Endodermal cell (in vitro differentiated cells): ENCODE results near the gene BATF. TPM values are rescaled to one million over a fixed set of nuclear protein-coding genes. Genes with fewer than 3 reads are reported as not detected.
A peak's percentile ranks its signal among the peaks of the same experiment; 100 is the strongest.
"Not testable (repeated sequence)": the region's sequence is repeated elsewhere in the genome, so short reads cannot be mapped to it uniquely, and the experiment has no call there.

ENCODE experiments used
- DNase-seq: peaks from one replicate; pipeline ENCODE4 v3.0.0-alpha.2; 2017
- H3K27ac ChIP-seq: 2 replicates; pipeline ENCODE4 v1.5.1; 2013; ENCODE audit warnings: mild to moderate bottlenecking, low read depth, low read length, moderate library complexity
- H3K27me3 ChIP-seq: 2 replicates; pipeline ENCODE4 v1.6.1; 2013; ENCODE audit warnings: mild to moderate bottlenecking, low read length, moderate library complexity; ENCODE audit not compliant: insufficient read depth, control insufficient read depth, poor library complexity, severe bottlenecking
- H3K36me3 ChIP-seq: 2 replicates; pipeline ENCODE4 v1.7.0; 2013; ENCODE audit warnings: mild to moderate bottlenecking, low read length, moderate library complexity; ENCODE audit not compliant: control insufficient read depth, insufficient read depth
- H3K4me1 ChIP-seq: one replicate; pipeline ENCODE4 v1.7.0; 2013; ENCODE audit warnings: low read length; ENCODE audit not compliant: control insufficient read depth, insufficient read depth
- H3K4me3 ChIP-seq: 2 replicates; pipeline ENCODE4 v1.5.1; 2013; ENCODE audit warnings: mild to moderate bottlenecking, low read length, moderate library complexity
- H3K9ac ChIP-seq: 2 replicates; pipeline ENCODE4 v1.6.1; 2013; ENCODE audit warnings: mild to moderate bottlenecking, low read length, moderate library complexity; ENCODE audit not compliant: poor library complexity, severe bottlenecking; ENCODE audit errors: extremely low read depth
- H3K9me3 ChIP-seq: 2 replicates; pipeline ENCODE4 v1.6.1; 2013; ENCODE audit warnings: mild to moderate bottlenecking, low read length, moderate library complexity; ENCODE audit not compliant: control insufficient read depth
- H3K27ac Mint-ChIP-seq: 2 replicates; pipeline ENCODE4 v1.8.0; 2020; ENCODE audit warnings: mixed read lengths
- H3K27me3 Mint-ChIP-seq: 2 replicates; pipeline ENCODE4 v1.8.0; 2021; ENCODE audit warnings: mild to moderate bottlenecking, mixed read lengths; ENCODE audit not compliant: insufficient read depth
- H3K36me3 Mint-ChIP-seq: 2 replicates; pipeline ENCODE4 v1.8.0; 2020; ENCODE audit warnings: low read depth, mixed read lengths
- H3K4me1 Mint-ChIP-seq: 2 replicates; pipeline ENCODE4 v1.8.0; 2020; ENCODE audit warnings: mixed read lengths
- H3K4me3 Mint-ChIP-seq: 2 replicates; pipeline ENCODE4 v1.8.0; 2020; ENCODE audit warnings: mild to moderate bottlenecking, moderate library complexity, mixed read lengths
- H3K9me3 Mint-ChIP-seq: 2 replicates; pipeline ENCODE4 v1.8.0; 2020; ENCODE audit warnings: mild to moderate bottlenecking, mixed read lengths
- CTCF ChIP-seq: fragments of 200-600 bp; sonication (generic); conservative IDR thresholded peaks from 2 replicates; pipeline ENCODE4 v1.5.0; 2021; ENCODE audit warnings: antibody characterized with exemption, mild to moderate bottlenecking
- WGBS, 2 experiments: methylation state at CpG; one replicate each; pipeline versions ENCODE4 v1.1.5 to v1.1.7; 2013; ENCODE audit warnings: missing lambda C conversion rate in 2 of 2, mixed read lengths in 1 of 2; ENCODE audit not compliant: insufficient coverage in 1 of 2, insufficient read length in 1 of 2; 5-methylcytosine and 5-hydroxymethylcytosine counted together
- long read RNA-seq, 4 experiments: library from polyadenylated mRNA in 2 of 4; library from RNA in 1 of 4; library from capped mRNA in 1 of 4; stranded (forward) in 3 of 4; unstranded in 1 of 4; transcript quantifications; one replicate each; pipeline ENCODE4 v2.0.0, GENCODE V29; 2020 to 2021; ENCODE audit warnings: inconsistent platforms in 1 of 4
- polyA plus RNA-seq, 2 experiments: library from polyadenylated mRNA; stranded (reverse); fragments of 50-300 nt; gene quantifications; one replicate each; pipeline ENCODE4 v1.2.3, GENCODE V29; 2013
- total RNA-seq, 2 donors: library from RNA; stranded (reverse); fragmentation: NEBNext Ultra II Directional in 1 of 2; extraction: Animal tissue kit (Norgen Biotek cat#: 25700) in 1 of 2; gene quantifications; 2 replicates in 1 of 2; 3 replicates in 1 of 2; pipeline ENCODE4 v1.2.1, GENCODE V29; 2021

The BATF gene, protein sequence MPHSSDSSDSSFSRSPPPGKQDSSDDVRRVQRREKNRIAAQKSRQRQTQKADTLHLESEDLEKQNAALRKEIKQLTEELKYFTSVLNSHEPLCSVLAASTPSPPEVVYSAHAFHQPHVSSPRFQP
- total RNA-seq = not detected
- polyA plus RNA-seq (2013, experiment 1 of 2) = not detected
- polyA plus RNA-seq (2013, experiment 2 of 2) = not detected
- long read RNA-seq, experiment 1 = 0 reads
- long read RNA-seq, experiment 2 = 0 reads
- long read RNA-seq, experiment 3 = 0 reads
- long read RNA-seq, experiment 4 = 0 reads

- peak within 1 kb of the TSS; percentile 77 for H3K27ac Mint-ChIP-seq
- no peak for TF ChIP-seq CTCF
- Histone ChIP-seq H3K36me3 (no peaks in the 10 kb centered on the region), H3K9me3 (no peaks in the 10 kb centered on the region), H3K4me3 (no peak within 1 kb of the TSS), H3K27me3 (no peaks in the 10 kb centered on the region), H3K4me1 (peaks cover 14% of the 10 kb centered on the region), H3K9ac (no peak within 1 kb of the TSS), H3K27ac (no peak within 1 kb of the TSS)
- no peak for DNase-seq
- H3K9me3 Mint-ChIP-seq = no peaks in the 10 kb centered on the region
- H3K36me3 Mint-ChIP-seq = no peaks in the 10 kb centered on the region
- H3K4me3 Mint-ChIP-seq = no peak within 1 kb of the TSS
- H3K27me3 Mint-ChIP-seq = peaks cover 7% of the 10 kb centered on the region
- peaks cover 20% of the 10 kb centered on the region for H3K4me1 Mint-ChIP-seq
- 90 to 97% methylated on average over 9 to 13 of the region's 13 CpGs for WGBS, 2 experiments
These were observed at the start of gene BATF for GRCh38 chr14:75522224-75522982. BATF (plus strand) TSS chr14:75522469; CDS start chr14:75522683, 214 bp downstream.

DNA sequence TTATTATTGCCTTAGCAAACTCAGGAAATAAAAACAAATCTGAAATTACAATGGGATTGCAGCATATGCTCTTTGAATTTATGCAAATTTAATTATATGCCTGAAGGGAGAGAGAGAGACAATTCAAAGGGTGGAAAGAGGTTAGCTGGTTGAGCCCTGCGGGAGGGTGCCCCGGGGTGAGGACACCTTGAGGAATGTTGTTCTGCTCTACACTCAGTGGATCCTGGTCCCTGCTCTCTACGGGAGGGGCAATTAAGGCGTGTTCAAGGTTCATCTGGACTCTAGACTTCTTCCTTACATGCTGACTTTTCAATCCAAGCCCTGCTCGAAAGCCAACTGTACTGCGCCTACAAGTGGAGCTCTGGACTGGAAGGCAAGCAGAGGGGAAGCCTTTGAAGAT is 48.1 kb upstream of the BATF start:
- 92 to 97% methylated on average over 5 to 6 of the region's 6 CpGs for WGBS, 2 experiments
- H3K27me3 Mint-ChIP-seq, H3K27ac Mint-ChIP-seq, H3K4me3 ChIP-seq, H3K4me1 Mint-ChIP-seq, H3K9me3 Mint-ChIP-seq, H3K27ac ChIP-seq, H3K27me3 ChIP-seq, H3K9ac ChIP-seq, H3K9me3 ChIP-seq, H3K4me1 ChIP-seq, H3K4me3 Mint-ChIP-seq: not testable (repeated sequence)
- DNase-seq = peak; percentile 23
- H3K36me3 ChIP-seq = peaks cover 13% of the 10 kb centered on the region
- peaks cover 15% of the 10 kb centered on the region for H3K36me3 Mint-ChIP-seq

DNA sequence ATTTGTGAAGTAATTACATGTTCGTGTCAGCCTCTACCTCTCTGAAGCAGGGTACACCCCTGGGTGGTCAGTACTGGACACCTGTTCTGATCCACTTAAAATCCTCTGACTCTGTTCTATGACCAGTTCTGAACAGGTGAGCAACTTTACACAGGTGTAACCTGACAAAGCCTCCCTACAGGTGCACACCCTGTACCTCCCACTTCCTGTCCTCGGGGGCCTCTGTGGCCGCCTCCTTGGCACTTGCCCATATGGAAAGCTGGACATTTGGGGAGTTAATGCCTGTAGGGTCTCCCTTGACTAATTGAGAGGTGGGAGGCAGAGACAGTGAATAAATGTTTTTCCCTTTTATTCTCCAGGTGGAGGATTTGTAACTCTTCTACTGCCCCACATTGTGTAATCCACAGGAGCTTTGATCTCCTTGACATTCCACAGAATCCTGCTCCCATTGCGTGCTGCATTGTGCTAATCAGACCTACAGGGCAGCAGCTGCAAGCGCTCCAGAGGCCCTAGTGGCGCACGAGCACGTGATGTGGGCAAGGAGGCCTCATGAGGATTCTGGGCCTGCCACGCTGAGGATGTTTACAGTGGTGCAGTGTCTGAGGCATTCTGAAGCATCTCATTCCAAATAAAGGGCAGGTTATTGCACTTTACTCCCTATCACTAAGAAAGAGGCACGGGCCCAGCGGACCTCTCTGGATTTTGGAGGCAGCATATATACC is 45.8 kb upstream of the BATF start:
- TF ChIP-seq CTCF = peak; percentile 34
- Mint-ChIP-seq H3K4me1 (peaks cover 3% of the 10 kb centered on the region), H3K27me3 (no peaks in the 10 kb centered on the region), H3K9me3 (no peaks in the 10 kb centered on the region), H3K36me3 (peaks cover 2% of the 10 kb centered on the region), H3K27ac (peak overlapping the region; percentile 62), H3K4me3 (no peak overlapping the region)
- no peaks in the 10 kb centered on the region for H3K9me3 ChIP-seq
- no peaks in the 10 kb centered on the region for H3K4me1 ChIP-seq
- no peak overlapping the region for H3K9ac ChIP-seq
- H3K27me3 ChIP-seq = no peaks in the 10 kb centered on the region
- no peak overlapping the region for H3K27ac ChIP-seq
- WGBS, 2 experiments = 88 to 96% methylated on average over 5 to 11 of the region's 11 CpGs
- H3K36me3 ChIP-seq = peaks cover 6% of the 10 kb centered on the region
- no peak overlapping the region for H3K4me3 ChIP-seq
- DNase-seq = peak; percentile 61
